GM20431 (cell line): ENCODE measurements around the gene CNIH3.
"Not testable (repeated sequence)": the region's sequence is repeated elsewhere in the genome, so short reads cannot be mapped to it uniquely, and the experiment has no call there.

Experiments
- in situ Hi-C: fragments of 300-500 bp; cut with MseI, MboI; formaldehyde crosslinking; loops from one replicate; pipeline ENCODE4 v1.15.0; 2020; ENCODE audit warnings: low sequenced_read_pairs; ENCODE audit not compliant: unreplicated experiment

Gene CNIH3

DNA sequence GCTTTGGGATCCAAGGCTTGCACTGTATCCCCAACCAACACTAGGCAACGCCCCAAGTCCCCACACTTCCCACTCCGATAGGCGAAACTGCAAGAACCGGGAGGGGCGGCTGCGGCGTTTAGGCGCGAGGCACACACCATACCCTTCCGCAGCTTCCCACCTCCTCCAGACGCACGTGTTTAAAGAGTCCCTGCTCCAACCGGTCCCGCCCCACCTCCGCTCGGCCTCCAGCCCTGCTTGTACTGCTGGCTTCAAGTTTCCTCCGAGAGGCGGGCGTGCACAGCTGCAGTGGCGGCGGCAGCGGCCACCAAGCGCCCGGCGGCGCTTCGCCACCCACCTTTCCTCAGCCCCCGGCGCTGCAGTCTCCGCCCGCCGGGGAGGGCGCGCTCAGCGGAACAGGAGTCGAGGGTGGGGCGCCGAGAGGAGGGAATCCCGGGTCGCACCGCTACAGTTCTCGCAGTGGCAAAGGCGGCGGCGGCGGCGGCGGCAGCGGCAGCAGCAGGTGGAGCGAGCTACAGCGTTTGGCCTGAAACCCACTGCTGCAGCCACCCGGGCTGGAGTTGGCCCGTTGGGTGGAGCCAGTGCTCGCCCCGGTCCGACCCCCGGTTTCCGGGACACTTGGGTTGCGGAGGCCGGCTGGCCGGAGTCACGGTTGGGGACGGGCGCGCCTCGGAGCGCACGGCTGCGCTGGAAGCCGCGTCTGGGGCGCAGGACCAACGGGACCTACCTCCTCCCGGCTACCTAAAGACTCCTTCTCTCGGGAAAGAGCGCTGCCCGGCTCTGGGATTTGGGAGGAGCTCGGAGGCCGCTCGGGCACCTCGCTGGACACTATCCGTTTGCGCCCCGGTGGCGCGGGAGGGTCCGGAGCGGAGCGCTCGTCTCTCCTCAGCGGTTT, at the start of gene CNIH3:
Gene CNIH3 (plus strand): TSS at position 457 of the 895 bp plus-strand sequence. CDS start 858 bp downstream, outside the sequence.
- in situ Hi-C loops: no loop called here

- in situ Hi-C loops: not testable (repeated sequence)
Observed at GRCh38 chr1:224566492-224566891, 49.6 kb upstream of the CNIH3 start.

DNA sequence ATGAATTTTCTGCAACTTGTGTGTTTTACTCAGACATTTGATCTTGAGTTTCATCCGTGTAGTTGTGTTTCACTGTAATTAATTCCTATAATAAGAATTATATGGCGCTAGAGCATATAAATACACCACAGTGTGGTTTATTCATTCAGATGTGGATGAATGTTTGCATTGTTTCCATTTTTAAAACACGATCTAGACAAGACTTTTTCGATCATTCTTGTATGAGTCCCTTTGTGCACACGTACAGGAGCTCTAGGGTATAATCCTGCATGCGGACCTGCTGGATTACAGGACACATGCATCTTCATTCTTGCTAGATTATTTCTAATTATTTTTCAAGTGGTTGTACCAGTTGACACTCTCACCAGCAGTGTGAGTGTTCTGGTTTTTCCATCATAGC, 46.8 kb upstream of the CNIH3 start:
- in situ Hi-C loops: no loop called here

GRCh38 chr1:224571975-224572374, 44.1 kb upstream of the CNIH3 start:
- in situ Hi-C loops: not testable (repeated sequence)

- in situ Hi-C loops: no loop called here
Observed at GRCh38 chr1:224579526-224579925, 36.6 kb upstream of the CNIH3 start.

DNA sequence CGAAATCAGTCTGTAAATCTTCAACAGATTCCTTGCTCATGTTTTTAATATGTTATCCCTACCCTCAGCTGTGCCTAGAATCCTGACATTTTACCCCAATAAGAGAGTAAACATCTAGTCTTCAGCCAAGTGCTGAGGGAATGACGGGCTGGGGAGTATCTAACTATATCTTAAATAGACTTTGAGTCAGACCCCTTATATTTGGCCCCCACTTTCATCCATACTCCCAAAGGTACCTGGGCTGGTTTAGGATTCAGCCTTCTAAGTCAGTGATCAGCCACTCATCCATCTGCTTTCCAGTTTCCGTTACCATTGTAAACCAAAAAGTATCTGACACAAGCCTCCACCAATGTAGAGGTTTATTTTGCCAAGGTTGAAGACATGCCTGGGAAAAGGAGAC, 36.1 kb upstream of the CNIH3 start:
- in situ Hi-C loops: no loop called here

GRCh38 chr1:224582041-224582440, 34.1 kb upstream of the CNIH3 start:
- in situ Hi-C loops: no loop called here

- in situ Hi-C loops: no loop called here
Observed at GRCh38 chr1:224583774-224584173, 32.3 kb upstream of the CNIH3 start.

- in situ Hi-C loops: no loop called here
Observed at GRCh38 chr1:224585051-224585450, 31.1 kb upstream of the CNIH3 start.

DNA sequence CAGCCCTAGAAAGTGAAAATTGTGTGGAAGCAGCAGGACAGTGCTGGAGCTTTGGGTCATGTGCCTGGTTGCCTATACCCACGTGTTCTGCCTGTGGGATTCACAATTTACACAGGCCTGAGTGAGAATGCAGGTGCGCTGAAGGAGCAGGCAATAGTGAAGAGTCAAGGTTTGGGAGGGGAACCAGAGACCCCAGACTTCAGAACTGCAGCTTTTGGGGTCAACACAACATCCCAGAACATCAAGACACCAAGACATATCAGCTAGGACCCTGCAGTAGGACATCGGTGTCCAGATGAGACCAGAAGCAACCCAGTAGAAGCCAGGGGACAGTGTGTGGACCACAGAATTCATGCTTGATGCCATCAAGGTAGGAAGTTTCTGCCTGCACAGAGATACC, 29.1 kb upstream of the CNIH3 start:
- in situ Hi-C loops: no loop called here

- in situ Hi-C loops: no loop called here
Observed at GRCh38 chr1:224588515-224588914, 27.6 kb upstream of the CNIH3 start.

DNA sequence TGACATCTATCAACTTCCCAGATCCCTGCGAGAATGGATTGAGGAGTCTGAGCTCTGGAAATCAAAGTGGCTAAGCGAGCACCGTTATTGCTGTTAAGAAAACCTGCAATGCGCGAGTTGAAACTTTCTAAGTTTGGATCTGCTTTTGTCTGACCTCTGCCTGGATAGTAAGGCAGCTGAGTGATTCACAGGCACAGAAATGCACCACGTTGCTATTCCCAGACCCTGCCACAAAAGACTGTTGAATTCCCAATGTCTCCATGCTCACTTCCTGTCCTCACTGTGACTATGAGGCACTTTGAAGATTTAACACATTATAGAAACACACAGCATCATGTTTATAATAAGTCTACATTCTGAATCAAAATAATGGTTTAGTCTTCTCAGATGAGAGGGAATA, 27.1 kb upstream of the CNIH3 start:
- in situ Hi-C loops: no loop called here

DNA sequence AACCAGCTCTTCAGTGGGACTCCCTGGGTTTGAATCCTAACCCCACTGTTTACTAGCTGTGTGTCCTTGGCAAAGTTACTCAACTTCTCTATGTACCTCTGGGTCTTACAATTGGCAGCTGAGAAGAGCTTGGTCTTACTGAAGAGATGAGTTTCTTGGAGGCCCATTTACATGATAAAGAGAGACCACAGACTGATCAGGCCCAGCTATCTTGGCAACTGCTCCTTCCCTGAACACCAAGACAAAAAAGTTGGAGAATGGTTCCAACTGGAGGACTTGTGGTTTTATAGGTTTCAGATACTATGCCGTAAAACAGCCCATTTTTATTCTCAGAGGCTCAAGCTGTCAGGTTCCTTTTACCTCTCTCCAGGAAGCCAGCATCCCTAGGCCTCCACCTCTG, 24.8 kb upstream of the CNIH3 start:
- in situ Hi-C loops: no loop called here

GRCh38 chr1:224592636-224593582, 23.2 kb upstream of the CNIH3 start:
- in situ Hi-C loops: no loop called here

GRCh38 chr1:224594360-224594759, 21.8 kb upstream of the CNIH3 start:
- in situ Hi-C loops: no loop called here

GRCh38 chr1:224594851-224595250, 21.3 kb upstream of the CNIH3 start:
- in situ Hi-C loops: no loop called here

GRCh38 chr1:224605482-224606181, 10.5 kb upstream of the CNIH3 start:
- in situ Hi-C loops: no loop called here

DNA sequence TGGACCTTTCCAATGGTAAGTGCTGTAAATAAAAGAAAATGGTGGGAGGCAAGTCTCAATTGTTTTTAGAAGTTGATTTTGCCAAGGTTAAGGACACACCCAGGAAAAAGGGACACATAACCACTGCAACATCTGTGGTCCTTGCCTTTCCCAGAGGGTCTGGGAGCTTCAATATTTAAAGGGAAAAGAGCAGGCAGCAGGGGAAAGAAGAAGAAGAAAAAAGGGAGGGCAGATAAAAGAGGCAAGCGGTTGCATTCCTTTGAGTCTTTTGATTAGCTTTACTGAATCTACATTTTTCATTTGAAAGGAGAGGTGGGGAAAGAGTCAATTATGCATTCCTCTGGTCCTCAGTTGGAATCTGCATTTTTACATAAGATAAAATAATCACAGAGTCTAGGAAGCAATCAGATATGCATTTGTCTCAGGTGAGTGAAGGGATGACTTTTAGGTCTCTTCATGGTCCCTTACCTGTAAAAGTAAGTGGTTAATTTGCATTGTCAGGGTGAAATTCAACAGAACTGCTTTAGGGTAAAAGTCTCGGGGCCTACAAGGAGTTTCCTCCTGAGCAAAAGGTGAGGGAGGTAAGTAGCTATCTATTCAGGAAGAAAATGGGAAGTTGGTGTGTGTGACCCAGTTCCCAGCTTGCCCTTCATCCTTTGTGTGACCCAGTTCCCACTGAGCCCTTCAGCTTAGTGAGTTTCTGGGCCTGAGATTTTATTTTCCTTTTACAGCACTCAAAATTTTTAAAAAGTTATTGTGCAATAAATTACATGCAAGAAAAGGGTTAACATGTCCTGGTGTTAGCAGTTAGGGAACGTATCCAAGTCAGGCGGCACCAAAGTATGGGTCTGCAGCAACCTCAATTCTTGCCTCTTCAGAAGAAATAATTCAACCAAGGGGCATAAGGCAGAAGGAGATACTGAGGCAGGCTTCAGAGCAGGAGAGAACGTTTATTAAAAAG, 8.6 kb upstream of the CNIH3 start:
- in situ Hi-C loops: no loop called here

- in situ Hi-C loops: no loop called here
Observed at GRCh38 chr1:224609333-224609732, 6.8 kb upstream of the CNIH3 start.
